H1 (cell line): Measurements from ENCODE around the gene WNT2. TPM values are rescaled to one million over a fixed set of nuclear protein-coding genes. Genes with fewer than 3 reads are reported as not detected.

Source experiments
- BACH1 ChIP-seq: IDR thresholded peaks from 2 replicates; pipeline ENCODE4 v1.6.1; 2012; ENCODE audit warnings: low read length, improper control_type of control experiment
- CEBPB ChIP-seq: IDR thresholded peaks from 2 replicates; pipeline ENCODE4 v1.6.1; 2012; ENCODE audit warnings: low read depth, low read length
- CHD7 ChIP-seq: fragments of 300-600 bp; sonication (generic); IDR thresholded peaks from 2 replicates; pipeline ENCODE4 v1.7.1; 2012; ENCODE audit warnings: low read length, moderate library complexity, mild to moderate bottlenecking, inconsistent platforms; ENCODE audit not compliant: insufficient replicate concordance
- CTBP2 ChIP-seq: IDR thresholded peaks from 2 replicates; pipeline ENCODE4 v1.7.0; 2011; ENCODE audit warnings: borderline replicate concordance, mild to moderate bottlenecking, moderate library complexity, mixed read lengths, low read length; ENCODE audit not compliant: insufficient read depth, insufficient read length
- KDM1A ChIP-seq: fragments of 200-600, 300-600 bp; sonication (generic); IDR thresholded peaks from 2 replicates; pipeline ENCODE4 v1.7.1; 2016; ENCODE audit warnings: mild to moderate bottlenecking, low read length, borderline replicate concordance
- NANOG ChIP-seq: IDR thresholded peaks from 2 replicates; pipeline ENCODE4 v1.6.1; 2011; ENCODE audit warnings: low read length, low read depth, mild to moderate bottlenecking, inconsistent platforms; ENCODE audit not compliant: insufficient read depth, poor library complexity, severe bottlenecking
- RAD21 ChIP-seq, 2 experiments: IDR thresholded peaks in 1 of 2; conservative IDR thresholded peaks in 1 of 2; 2 replicates each; pipeline ENCODE4 v1.6.1; 2011; ENCODE audit warnings: low read depth in 2 of 2, low read length in 2 of 2, improper control_type of control experiment in 1 of 2, inconsistent platforms in 1 of 2, mild to moderate bottlenecking in 1 of 2, moderate library complexity in 1 of 2
- SP4 ChIP-seq: IDR thresholded peaks from 2 replicates; pipeline ENCODE4 v1.6.1; 2012; ENCODE audit warnings: low read length, inconsistent platforms
- YY1 ChIP-seq: IDR thresholded peaks from 2 replicates; pipeline ENCODE4 v1.6.1; 2011; ENCODE audit warnings: low read depth, mild to moderate bottlenecking, low read length
- ZNF274 ChIP-seq: IDR thresholded peaks from 2 replicates; pipeline ENCODE4 v1.7.0; 2012; ENCODE audit warnings: low read length, borderline replicate concordance; ENCODE audit errors: extremely low read depth
- polyA plus RNA-seq, 7 experiments: library from polyadenylated mRNA; depleted of rRNA in 3 of 7; stranded (reverse) in 5 of 7; unstranded in 2 of 7; fragments of >200 nt in 5 of 7; fragments of 200-250 nt in 2 of 7; gene quantifications; 1 replicate in 5 of 7; 2 replicates in 1 of 7; 4 replicates in 1 of 7; pipeline versions ENCODE4 v1.2.1 to v1.2.3, GENCODE V29; 2011 to 2013; ENCODE audit warnings: missing spikeins in 2 of 7, mixed read lengths in 2 of 7
- total RNA-seq: library from RNA; stranded (reverse); fragmentation: NEBNext Ultra II Directional; extraction: Animal tissue kit (Norgen Biotek cat#: 25700); gene quantifications from 2 replicates; pipeline ENCODE4 v1.2.1, GENCODE V29; 2021

Gene WNT2
- total and polyA plus RNA-seq, 2 of the 8 experiments (the other 6 are each of a cell fraction or from before 2014, with no cell fraction given), result not detected

GRCh38 chr7:117248829-117249228 is 74.0 kb downstream of the WNT2 start (continued):
- TF ChIP-seq CHD7 (no peak), SP4 (no peak), CEBPB (no peak), ZNF274 (no peak), YY1 (no peak), CTBP2 (no peak), BACH1 (no peak), NANOG (no peak), RAD21 (IDR thresholded peaks at IDR 0.05 in 1 of 2, conservative IDR thresholded peaks at IDR 0.05 in 1 of 2; ENCODE audit: low read depth in 2 of 2, low read length in 2 of 2) (no peak), KDM1A (no peak)
